Trophoblast cell (in vitro differentiated cells and primary cell): Measurements from ENCODE around the gene TJP2.

Experiments
- DNase-seq, 2 donors: peaks; one replicate each; pipeline ENCODE4 v3.0.0-alpha.2; 2016
- H2AFZ ChIP-seq: 2 replicates; pipeline ENCODE4 v1.6.1; 2013; ENCODE audit warnings: low read length, moderate library complexity, mild to moderate bottlenecking; ENCODE audit not compliant: insufficient read depth, poor library complexity
- H2AK5ac ChIP-seq: 2 replicates; pipeline ENCODE4 v1.6.1; 2013; ENCODE audit warnings: mild to moderate bottlenecking, low read length
- H2BK120ac ChIP-seq: 2 replicates; pipeline ENCODE4 v1.6.1; 2013; ENCODE audit warnings: low read length, mild to moderate bottlenecking, moderate library complexity; ENCODE audit not compliant: insufficient read depth, poor library complexity
- H2BK12ac ChIP-seq: 2 replicates; pipeline ENCODE4 v1.6.1; 2013; ENCODE audit warnings: mild to moderate bottlenecking, low read length, moderate library complexity
- H2BK5ac ChIP-seq: 2 replicates; pipeline ENCODE4 v1.6.1; 2013; ENCODE audit warnings: low read length, low read depth, moderate library complexity, mild to moderate bottlenecking; ENCODE audit not compliant: poor library complexity
- H3K14ac ChIP-seq: 2 replicates; pipeline ENCODE4 v1.6.1; 2013; ENCODE audit warnings: mild to moderate bottlenecking, low read length
- H3K18ac ChIP-seq: 2 replicates; pipeline ENCODE4 v1.6.1; 2013; ENCODE audit warnings: mild to moderate bottlenecking, low read length
- H3K23ac ChIP-seq: 2 replicates; pipeline ENCODE4 v1.6.1; 2013; ENCODE audit warnings: low read length
- H3K27ac ChIP-seq: 2 replicates; pipeline ENCODE4 v1.5.1; 2013; ENCODE audit warnings: low read depth, mild to moderate bottlenecking, inconsistent platforms, low read length, moderate library complexity
- H3K27me3 ChIP-seq: 2 replicates; pipeline ENCODE4 v1.6.1; 2013; ENCODE audit warnings: inconsistent platforms, mild to moderate bottlenecking, low read length, moderate library complexity; ENCODE audit not compliant: insufficient read depth
- H3K36me3 ChIP-seq, 2 experiments: 1 replicate in 1 of 2; 2 replicates in 1 of 2; pipeline ENCODE4 v1.6.1; 2013; ENCODE audit warnings: low read length in 2 of 2, mild to moderate bottlenecking in 2 of 2, moderate library complexity in 1 of 2; ENCODE audit not compliant: insufficient read depth in 2 of 2, control insufficient read depth in 1 of 2
- H3K4ac ChIP-seq: 2 replicates; pipeline ENCODE4 v1.6.1; 2013; ENCODE audit warnings: low read depth, mild to moderate bottlenecking, low read length, moderate library complexity
- H3K4me1 ChIP-seq, 2 experiments: 1 replicate in 1 of 2; 2 replicates in 1 of 2; pipeline ENCODE4 v1.6.1; 2013; ENCODE audit warnings: low read length in 2 of 2, mild to moderate bottlenecking in 2 of 2, moderate library complexity in 1 of 2; ENCODE audit not compliant: insufficient read depth in 2 of 2, control insufficient read depth in 1 of 2
- H3K4me2 ChIP-seq: 2 replicates; pipeline ENCODE4 v1.6.1; 2013; ENCODE audit warnings: inconsistent platforms, mild to moderate bottlenecking, low read length, moderate library complexity
- H3K4me3 ChIP-seq: 2 replicates; pipeline ENCODE4 v1.5.1; 2013; ENCODE audit warnings: mild to moderate bottlenecking, low read depth, low read length, inconsistent platforms
- H3K79me1 ChIP-seq: one replicate; pipeline ENCODE4 v1.6.1; 2013; ENCODE audit warnings: low read length
- H3K79me2 ChIP-seq: 2 replicates; pipeline ENCODE4 v1.6.1; 2013; ENCODE audit warnings: low read length, mild to moderate bottlenecking; ENCODE audit not compliant: control insufficient read depth, insufficient read depth, poor library complexity
- H3K9ac ChIP-seq: 2 replicates; pipeline ENCODE4 v1.6.1; 2013; ENCODE audit warnings: mild to moderate bottlenecking, low read length
- H3K9me3 ChIP-seq: 2 replicates; pipeline ENCODE4 v1.6.1; 2013; ENCODE audit warnings: low read depth, mild to moderate bottlenecking, control low read depth, inconsistent platforms, low read length; ENCODE audit not compliant: insufficient read depth
- H4K12ac ChIP-seq: 2 replicates; pipeline ENCODE4 v1.6.1; 2013; ENCODE audit warnings: low read depth, mild to moderate bottlenecking, low read length, moderate library complexity
- H4K8ac ChIP-seq: 2 replicates; pipeline ENCODE4 v1.6.1; 2013; ENCODE audit warnings: low read depth, mild to moderate bottlenecking, low read length, moderate library complexity
- H4K91ac ChIP-seq: one replicate; pipeline ENCODE4 v1.6.1; 2013; ENCODE audit warnings: low read depth, mild to moderate bottlenecking, low read length, moderate library complexity
- WGBS: extraction: QIAGEN DNeasy Blood & Tissue Kit; methylation state at CpG from one replicate; pipeline ENCODE4 v1.1.7; 2013; ENCODE audit warnings: missing lambda C conversion rate; ENCODE audit not compliant: insufficient read length, insufficient coverage; ENCODE audit errors: extremely low coverage; 5-methylcytosine and 5-hydroxymethylcytosine counted together

The TJP2 gene

GRCh38 chr9:69174616-69175463 lies 763 bp downstream of the TJP2 start:
- no peaks in the 10 kb centered on the region for H3K9me3 ChIP-seq
- peak overlapping the region; percentile 81 for H2AFZ ChIP-seq
- H3K4me2 ChIP-seq = peak overlapping the region; percentile 60
- H3K79me1 ChIP-seq = peaks cover 26% of the 10 kb centered on the region
- peak overlapping the region; percentile 99 for H2BK5ac ChIP-seq
- H4K91ac ChIP-seq = peak overlapping the region; percentile 98
- peak overlapping the region; percentile 89 for H3K4me3 ChIP-seq
- peak overlapping the region; percentile 76 for H2BK120ac ChIP-seq
- H2AK5ac ChIP-seq = peak overlapping the region; percentile 97
- peak overlapping the region; percentile 96 for H2BK12ac ChIP-seq
- peak overlapping the region; percentile 100 for H3K14ac ChIP-seq
- peak overlapping the region; percentile 91 for H3K9ac ChIP-seq
- no peaks in the 10 kb centered on the region for H3K36me3 ChIP-seq
- H4K12ac ChIP-seq = no peak overlapping the region
- DNase-seq = peak; percentile 83 to 87
- no CpG with 5 or more reads among the region's 21 CpGs for WGBS
- H3K4ac ChIP-seq = peak overlapping the region; percentile 100
- H3K27ac ChIP-seq = peak overlapping the region; percentile 91
- peak overlapping the region; percentile 91 for H4K8ac ChIP-seq
- peaks cover 4 to 22% of the 10 kb centered on the region in 2 experiments for H3K4me1 ChIP-seq
- H3K23ac ChIP-seq = no peak overlapping the region
- H3K27me3 ChIP-seq = no peaks in the 10 kb centered on the region
- H3K18ac ChIP-seq = peak overlapping the region; percentile 99
- peaks cover 26% of the 10 kb centered on the region for H3K79me2 ChIP-seq

GRCh38 chr9:69175486-69175885 lies 1.4 kb downstream of the TJP2 start:
- Histone ChIP-seq H3K79me2 (peaks cover 26% of the 10 kb centered on the region), H3K79me1 (peaks cover 27% of the 10 kb centered on the region), H4K8ac (no peak overlapping the region), H2BK5ac (peak overlapping the region; percentile 10), H2BK120ac (no peak overlapping the region), H3K9me3 (no peaks in the 10 kb centered on the region), H3K27ac (peak overlapping the region; percentile 60), H2BK12ac (no peak overlapping the region), H3K18ac (no peak overlapping the region), H3K4me1 (peaks cover 6 to 22% of the 10 kb centered on the region in 2 experiments), H3K4me3 (peak overlapping the region; percentile 59), H3K4ac (peak overlapping the region; percentile 9), H4K91ac (no peak overlapping the region), H2AK5ac (no peak overlapping the region), H3K14ac (no peak overlapping the region), H3K36me3 (no peaks in the 10 kb centered on the region), H2AFZ (no peak overlapping the region), H3K23ac (no peak overlapping the region), H3K9ac (peak overlapping the region; percentile 45), H3K27me3 (no peaks in the 10 kb centered on the region), H4K12ac (no peak overlapping the region), H3K4me2 (peak overlapping the region; percentile 60)
- no CpG with 5 or more reads among the region's 8 CpGs for WGBS
- DNase-seq = no peak

- Histone ChIP-seq H3K27me3 (no peaks in the 10 kb centered on the region), H2BK120ac (no peak overlapping the region), H2BK5ac (peak overlapping the region; percentile 59), H3K36me3 (no peaks in the 10 kb centered on the region), H4K8ac (no peak overlapping the region), H3K23ac (no peak overlapping the region), H4K91ac (no peak overlapping the region), H4K12ac (no peak overlapping the region), H3K9me3 (no peaks in the 10 kb centered on the region), H2BK12ac (peak overlapping the region; percentile 61), H2AK5ac (no peak overlapping the region), H2AFZ (no peak overlapping the region), H3K4me3 (no peak overlapping the region), H3K4me2 (peak overlapping the region; percentile 60), H3K14ac (no peak overlapping the region), H3K4me1 (peaks cover 11 to 25% of the 10 kb centered on the region in 2 experiments), H3K4ac (peak overlapping the region; percentile 93), H3K79me2 (peaks cover 26% of the 10 kb centered on the region), H3K9ac (no peak overlapping the region), H3K79me1 (peaks cover 26% of the 10 kb centered on the region), H3K27ac (no peak overlapping the region), H3K18ac (no peak overlapping the region)
- DNase-seq = no peak
- no CpG with 5 or more reads among the region's 9 CpGs for WGBS
These were observed 2.5 kb downstream of the TJP2 start for GRCh38 chr9:69176471-69177171.

- Histone ChIP-seq H4K8ac (no peak overlapping the region), H3K4me2 (no peak overlapping the region), H2BK120ac (no peak overlapping the region), H3K27ac (peak overlapping the region; percentile 75), H4K91ac (no peak overlapping the region), H4K12ac (no peak overlapping the region), H2BK12ac (no peak overlapping the region), H3K9me3 (no peaks in the 10 kb centered on the region), H2AK5ac (no peak overlapping the region), H3K18ac (no peak overlapping the region), H3K79me2 (peaks cover 24% of the 10 kb centered on the region), H3K79me1 (peaks cover 21% of the 10 kb centered on the region), H3K23ac (no peak overlapping the region), H3K27me3 (no peaks in the 10 kb centered on the region), H3K4me3 (no peak overlapping the region), H3K4ac (no peak overlapping the region), H3K14ac (no peak overlapping the region), H3K4me1 (peaks cover 13 to 22% of the 10 kb centered on the region in 2 experiments), H3K9ac (no peak overlapping the region), H2AFZ (no peak overlapping the region), H2BK5ac (no peak overlapping the region), H3K36me3 (no peaks in the 10 kb centered on the region)
- DNase-seq = peak; percentile 76 to 93
- WGBS = no CpG with 5 or more reads among the region's 3 CpGs
These were observed 4.5 kb downstream of the TJP2 start for GRCh38 chr9:69178583-69179011.
